HTR-8/SVneo (cell line): ENCODE results near the gene IL20RA.

Source experiments
- DNase-seq: peaks from one replicate; pipeline ENCODE4 v3.0.0; 2011; ENCODE audit warnings: low spot score, mixed read lengths; ENCODE audit not compliant: insufficient read length
- FAIRE-seq: peaks from 2 replicates; lab custom pipeline; 2011; peaks lifted over from hg19 to GRCh38; lab: Jason Lieb, UNC

Gene IL20RA

GRCh38 chr6:136950436-136951126, 94.2 kb downstream of the IL20RA start:
- FAIRE-seq (no peak), DNase-seq (no peak)
